Liver (tissue), 9 donors: ENCODE data around the gene EVI5. TPM values are rescaled to one million over a fixed set of nuclear protein-coding genes. Genes with fewer than 3 reads are reported as not detected.
A peak's percentile ranks its signal among the peaks of the same experiment; 100 is the strongest.

Experiments
- DNase-seq: peaks from one replicate; pipeline ENCODE4 v3.0.0-alpha.2; 2017; ENCODE audit warnings: low spot score
- H3K27ac ChIP-seq, 2 donors: one replicate each; pipeline ENCODE4 v1.7.0; 2013; ENCODE audit warnings: inconsistent platforms in 2 of 2, low read length in 2 of 2, control low read depth in 1 of 2, low read depth in 1 of 2, mild to moderate bottlenecking in 1 of 2
- H3K27me3 ChIP-seq, 4 donors: one replicate each; pipeline versions ENCODE4 v1.6.1 to v1.7.0; 2013; ENCODE audit warnings: low read length in 3 of 4, inconsistent platforms in 1 of 4, mild to moderate bottlenecking in 1 of 4, moderate library complexity in 1 of 4; ENCODE audit not compliant: control insufficient read depth in 4 of 4, insufficient read depth in 4 of 4
- H3K36me3 ChIP-seq, 4 donors: one replicate each; pipeline versions ENCODE4 v1.6.1 to v1.7.0; 2013; ENCODE audit warnings: low read length in 3 of 4, mild to moderate bottlenecking in 3 of 4, low read depth in 1 of 4, moderate library complexity in 1 of 4; ENCODE audit not compliant: control insufficient read depth in 4 of 4, insufficient read depth in 3 of 4
- H3K4me1 ChIP-seq, 4 donors: one replicate each; pipeline versions ENCODE4 v1.6.1 to v1.7.0; 2013; ENCODE audit warnings: low read length in 3 of 4, mild to moderate bottlenecking in 3 of 4, moderate library complexity in 1 of 4; ENCODE audit not compliant: control insufficient read depth in 4 of 4, insufficient read depth in 4 of 4
- H3K4me3 ChIP-seq, 3 donors: one replicate each; pipeline versions ENCODE4 v1.6.1 to v1.7.0; 2013; ENCODE audit warnings: low read length in 3 of 3, control low read depth in 1 of 3, low read depth in 1 of 3, mild to moderate bottlenecking in 1 of 3
- H3K9ac ChIP-seq, 2 donors: one replicate each; pipeline ENCODE4 v1.7.0; 2013; ENCODE audit warnings: low read length in 2 of 2, mild to moderate bottlenecking in 2 of 2, moderate library complexity in 2 of 2, control low read depth in 1 of 2, low read depth in 1 of 2
- H3K9me3 ChIP-seq, 4 donors: one replicate each; pipeline versions ENCODE4 v1.6.1 to v1.7.0; 2013; ENCODE audit warnings: low read length in 3 of 4; ENCODE audit not compliant: control insufficient read depth in 4 of 4
- CTCF ChIP-seq: fragments of 150-350 bp; IDR thresholded peaks from 2 replicates; pipeline ENCODE4 v1.5.1; 2017; ENCODE audit warnings: improper control_type of control experiment, low read depth, low read length; ENCODE audit not compliant: missing input control
- EGR1 ChIP-seq, 2 donors: IDR thresholded peaks; 2 replicates each; pipeline ENCODE4 v1.6.1; 2016 to 2018; ENCODE audit warnings: antibody characterized with exemption in 2 of 2, low read depth in 2 of 2
- HNF4G ChIP-seq: IDR thresholded peaks from 2 replicates; pipeline ENCODE4 v1.6.1; 2016; ENCODE audit warnings: antibody characterized with exemption
- JUND ChIP-seq, 2 donors: IDR thresholded peaks; 2 replicates each; pipeline ENCODE4 v1.6.1; 2016; ENCODE audit warnings: antibody characterized with exemption in 2 of 2
- MAX ChIP-seq: IDR thresholded peaks from 2 replicates; pipeline ENCODE4 v1.6.1; 2016; ENCODE audit warnings: antibody characterized with exemption
- RAD21 ChIP-seq, 2 donors: IDR thresholded peaks; 2 replicates each; pipeline ENCODE4 v1.6.1; 2016; ENCODE audit warnings: antibody characterized with exemption in 2 of 2, mild to moderate bottlenecking in 2 of 2
- SP1 ChIP-seq: IDR thresholded peaks from 2 replicates; pipeline ENCODE4 v1.6.1; 2018; ENCODE audit warnings: antibody characterized with exemption, mild to moderate bottlenecking
- YY1 ChIP-seq: IDR thresholded peaks from 2 replicates; pipeline ENCODE4 v1.6.1; 2016; ENCODE audit warnings: antibody characterized with exemption, mild to moderate bottlenecking
- WGBS: extraction: QIAGEN DNeasy Blood & Tissue Kit; methylation state at CpG from one replicate; pipeline ENCODE4 v1.1.7; 2013; 5-methylcytosine and 5-hydroxymethylcytosine counted together
- polyA plus RNA-seq, 2 donors: library from polyadenylated mRNA; stranded (reverse) in 1 of 2; unstranded in 1 of 2; fragments of 200-250 nt in 1 of 2; fragments of >200 nt in 1 of 2; fragmentation: Nextera tagmentation in 1 of 2; extraction: Ambion mirVana in 1 of 2; gene quantifications; one replicate each; pipeline versions ENCODE4 v1.2.1 to v1.2.3, GENCODE V29; 2013 to 2015
- total RNA-seq, 2 donors: library from RNA; depleted of rRNA; stranded (reverse); fragments of >200 nt; gene quantifications; one replicate each; pipeline ENCODE4 v1.2.3, GENCODE V29; 2014
- TF ChIP-seq, protein P1 (sequence below): IDR thresholded peaks from 2 replicates; pipeline ENCODE4 v1.6.1; 2016; ENCODE audit warnings: antibody characterized with exemption
- donor health status: healthy.
- donor health status: healthy.
- donor health status: healthy.
- donor health status: healthy.
- donor health status: healthy.

Gene EVI5
- total and polyA plus RNA-seq, 4 donors = 4.0 to 35.9 (median 19.1) TPM

DNA sequence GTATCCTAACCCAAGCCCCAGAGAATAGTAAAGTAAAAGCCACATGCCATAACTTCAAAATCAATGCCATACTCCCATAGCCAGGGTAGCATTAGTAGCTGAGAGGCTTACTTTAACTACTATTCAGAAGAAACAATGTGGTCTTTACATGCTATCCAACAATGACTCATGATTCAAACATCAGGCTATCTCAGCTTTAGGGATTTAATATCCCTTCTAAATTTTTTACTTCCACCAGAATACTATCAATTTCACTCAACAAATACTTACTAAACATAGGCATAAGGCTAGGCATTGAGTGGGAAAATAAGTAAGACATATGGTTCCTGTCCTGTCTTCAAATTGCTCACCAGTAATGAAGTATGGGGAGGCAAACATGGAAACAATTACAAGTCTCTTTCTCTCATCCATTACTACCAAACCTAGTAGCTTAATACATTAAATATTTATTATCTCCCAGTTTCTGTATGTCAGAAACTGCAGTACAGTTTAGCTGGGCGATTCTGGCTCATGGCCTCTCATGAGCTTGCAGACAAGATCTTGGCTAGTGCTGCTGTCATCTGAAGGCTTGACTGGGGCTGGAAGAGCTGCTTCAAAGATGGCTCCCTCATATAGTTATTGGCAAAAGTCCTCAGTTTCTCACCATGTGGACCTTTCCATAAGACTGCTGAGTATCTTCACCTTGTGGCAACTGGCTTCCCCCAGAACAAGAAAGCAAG, 30.7 kb downstream of the EVI5 start (continued):
- TF ChIP-seq, protein P1, sequence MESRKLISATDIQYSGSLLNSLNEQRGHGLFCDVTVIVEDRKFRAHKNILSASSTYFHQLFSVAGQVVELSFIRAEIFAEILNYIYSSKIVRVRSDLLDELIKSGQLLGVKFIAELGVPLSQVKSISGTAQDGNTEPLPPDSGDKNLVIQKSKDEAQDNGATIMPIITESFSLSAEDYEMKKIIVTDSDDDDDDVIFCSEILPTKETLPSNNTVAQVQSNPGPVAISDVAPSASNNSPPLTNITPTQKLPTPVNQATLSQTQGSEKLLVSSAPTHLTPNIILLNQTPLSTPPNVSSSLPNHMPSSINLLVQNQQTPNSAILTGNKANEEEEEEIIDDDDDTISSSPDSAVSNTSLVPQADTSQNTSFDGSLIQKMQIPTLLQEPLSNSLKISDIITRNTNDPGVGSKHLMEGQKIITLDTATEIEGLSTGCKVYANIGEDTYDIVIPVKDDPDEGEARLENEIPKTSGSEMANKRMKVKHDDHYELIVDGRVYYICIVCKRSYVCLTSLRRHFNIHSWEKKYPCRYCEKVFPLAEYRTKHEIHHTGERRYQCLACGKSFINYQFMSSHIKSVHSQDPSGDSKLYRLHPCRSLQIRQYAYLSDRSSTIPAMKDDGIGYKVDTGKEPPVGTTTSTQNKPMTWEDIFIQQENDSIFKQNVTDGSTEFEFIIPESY = no peak
- TF ChIP-seq JUND (IDR thresholded peaks at IDR 0.05) (no peak), YY1 (no peak), EGR1 (IDR thresholded peaks at IDR 0.05; ENCODE audit: low read depth in 2 of 2) (no peak)

GRCh38 chr1:92752719-92753118, 32.2 kb downstream of the EVI5 start:
- no peaks in the 10 kb centered on the region for H3K27me3 ChIP-seq
- no peak overlapping the region for H3K9ac ChIP-seq
- no peak for TF ChIP-seq MAX
- no peak for TF ChIP-seq SP1
- TF ChIP-seq JUND (IDR thresholded peaks at IDR 0.05) = no peak
- no peak overlapping the region for H3K27ac ChIP-seq
- no peaks in the 10 kb centered on the region for H3K4me1 ChIP-seq
- no peak overlapping the region for H3K4me3 ChIP-seq
- WGBS = 74% methylated on average over 3 of the region's 3 CpGs
- no peak for DNase-seq
- H3K36me3 ChIP-seq = no peaks in the 10 kb centered on the region
- H3K9me3 ChIP-seq = no peaks in the 10 kb centered on the region

GRCh38 chr1:92749024-92749634, 35.8 kb downstream of the EVI5 start:
- H3K9ac ChIP-seq = no peak overlapping the region
- TF ChIP-seq MAX (no peak), HNF4G (no peak), CTCF (peak; percentile 71), RAD21 (IDR thresholded peaks at IDR 0.05) (peak; percentile 82 to 86)
- TF ChIP-seq, protein P1 = no peak
- WGBS = 22% methylated on average over 1 of the region's 1 CpG
- no peak overlapping the region for H3K27ac ChIP-seq
- no peak overlapping the region for H3K4me3 ChIP-seq
- H3K27me3 ChIP-seq = no peaks in the 10 kb centered on the region
- DNase-seq = no peak
- H3K9me3 ChIP-seq = no peaks in the 10 kb centered on the region
- H3K4me1 ChIP-seq = no peaks in the 10 kb centered on the region
- H3K36me3 ChIP-seq = no peaks in the 10 kb centered on the region
